ENCODE data around the gene C4orf54. TPM values are rescaled to one million over a fixed set of nuclear protein-coding genes. Genes with fewer than 3 reads are reported as not detected.
A peak's percentile ranks its signal among the peaks of the same experiment; 100 is the strongest.

Gene C4orf54
- total RNA-seq, 4 donors from 2014 or later, result under 0.01 to 3.6 (median 0.60) TPM

DNA sequence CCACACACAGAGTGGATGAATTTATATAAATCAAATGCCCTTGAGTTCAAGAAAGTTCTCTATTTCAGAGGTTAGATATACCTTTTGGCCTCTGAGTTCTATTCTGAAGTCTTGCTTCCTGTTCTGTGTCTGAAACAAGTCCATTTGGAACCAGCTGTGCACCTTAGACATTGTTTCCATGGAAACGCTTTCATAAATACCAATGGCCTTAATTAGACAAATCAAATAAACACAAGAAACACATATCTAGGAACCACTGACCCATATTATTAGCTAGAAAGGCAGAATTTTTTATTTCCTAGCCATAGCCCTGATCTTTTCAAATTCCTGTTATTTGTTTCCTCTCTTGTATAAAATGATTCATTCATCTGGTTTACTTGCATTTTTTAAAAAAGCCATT is 8.4 kb upstream of the C4orf54 start:
- Histone ChIP-seq H3K4me3 (no peak overlapping the region), H3K27ac (no peak overlapping the region), H3K36me3 (no peaks in the 10 kb centered on the region), H3K4me1 (peaks cover 0 to 32% (median 0%) of the 10 kb centered on the region in 3 donors), H3K9me3 (no peaks in the 10 kb centered on the region), H3K27me3 (no peaks in the 10 kb centered on the region)
- ATAC-seq, result no peak
- TF ChIP-seq POLR2AphosphoS5 (IDR thresholded peaks at IDR 0.05) (no peak), EP300 (IDR thresholded peaks at IDR 0.05) (no peak), POLR2A (IDR thresholded peaks at IDR 0.05) (no peak)
- TF ChIP-seq, protein P1, sequence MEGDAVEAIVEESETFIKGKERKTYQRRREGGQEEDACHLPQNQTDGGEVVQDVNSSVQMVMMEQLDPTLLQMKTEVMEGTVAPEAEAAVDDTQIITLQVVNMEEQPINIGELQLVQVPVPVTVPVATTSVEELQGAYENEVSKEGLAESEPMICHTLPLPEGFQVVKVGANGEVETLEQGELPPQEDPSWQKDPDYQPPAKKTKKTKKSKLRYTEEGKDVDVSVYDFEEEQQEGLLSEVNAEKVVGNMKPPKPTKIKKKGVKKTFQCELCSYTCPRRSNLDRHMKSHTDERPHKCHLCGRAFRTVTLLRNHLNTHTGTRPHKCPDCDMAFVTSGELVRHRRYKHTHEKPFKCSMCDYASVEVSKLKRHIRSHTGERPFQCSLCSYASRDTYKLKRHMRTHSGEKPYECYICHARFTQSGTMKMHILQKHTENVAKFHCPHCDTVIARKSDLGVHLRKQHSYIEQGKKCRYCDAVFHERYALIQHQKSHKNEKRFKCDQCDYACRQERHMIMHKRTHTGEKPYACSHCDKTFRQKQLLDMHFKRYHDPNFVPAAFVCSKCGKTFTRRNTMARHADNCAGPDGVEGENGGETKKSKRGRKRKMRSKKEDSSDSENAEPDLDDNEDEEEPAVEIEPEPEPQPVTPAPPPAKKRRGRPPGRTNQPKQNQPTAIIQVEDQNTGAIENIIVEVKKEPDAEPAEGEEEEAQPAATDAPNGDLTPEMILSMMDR (IDR thresholded peaks at IDR 0.05), result no peak
- WGBS, 2 donors (ENCODE audit: low coverage in 1 of 2), result 42 to 53% methylated on average over 1 of the region's 1 CpG

DNA sequence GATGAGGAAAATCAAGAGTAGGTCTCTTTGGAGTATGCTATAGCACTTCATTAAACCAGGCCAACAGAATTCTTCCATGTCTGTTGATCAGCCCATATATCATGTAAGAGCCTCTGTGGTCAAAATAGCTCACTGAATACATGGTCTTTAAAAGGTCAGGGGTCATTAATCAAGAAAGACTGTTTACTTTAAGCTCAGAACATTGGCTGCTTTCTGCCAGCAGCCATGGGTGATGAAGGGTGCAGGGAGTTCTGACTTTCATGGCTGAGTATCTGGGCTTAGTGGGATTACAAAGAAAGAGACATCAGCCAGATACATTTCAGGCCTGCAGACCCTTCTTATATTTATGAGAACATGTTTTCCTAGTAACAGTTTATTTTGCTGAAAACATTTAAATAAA is 7.1 kb upstream of the C4orf54 start:
- Histone ChIP-seq H3K27ac (peak overlapping the region in 1 of 4 donors; percentile 24), H3K36me3 (no peaks in the 10 kb centered on the region), H3K9me3 (no peaks in the 10 kb centered on the region), H3K27me3 (no peaks in the 10 kb centered on the region), H3K4me1 (peaks cover 0 to 27% (median 0%) of the 10 kb centered on the region in 3 donors), H3K4me3 (no peak overlapping the region)
- TF ChIP-seq POLR2A (IDR thresholded peaks at IDR 0.05) (no peak), POLR2AphosphoS5 (IDR thresholded peaks at IDR 0.05) (peak; percentile 33)
- no peak for ATAC-seq

GRCh38 chr4:99661907-99662306 is 4.3 kb upstream of the C4orf54 start:
- no peak for TF ChIP-seq POLR2A (IDR thresholded peaks at IDR 0.05)
- no peak for TF ChIP-seq EP300 (IDR thresholded peaks at IDR 0.05)
- no peak for TF ChIP-seq POLR2AphosphoS5 (IDR thresholded peaks at IDR 0.05)
- TF ChIP-seq, protein P1 (IDR thresholded peaks at IDR 0.05), result no peak
- Histone ChIP-seq H3K27me3 (no peaks in the 10 kb centered on the region), H3K9me3 (no peaks in the 10 kb centered on the region), H3K27ac (no peak overlapping the region), H3K4me1 (peaks cover 0 to 42% (median 0%) of the 10 kb centered on the region in 3 donors), H3K4me3 (no peak overlapping the region), H3K36me3 (no peaks in the 10 kb centered on the region)
- ATAC-seq, result no peak
- 83 to 86% methylated on average over 5 of the region's 5 CpGs for WGBS, 2 donors (ENCODE audit: low coverage in 1 of 2)

GRCh38 chr4:99658666-99659065 is 1.0 kb upstream of the C4orf54 start:
- no peaks in the 10 kb centered on the region for H3K9me3 ChIP-seq
- no peak for ATAC-seq
- H3K4me1 ChIP-seq, result peaks cover 0 to 41% (median 0%) of the 10 kb centered on the region in 3 donors
- H3K36me3 ChIP-seq, result no peaks in the 10 kb centered on the region
- TF ChIP-seq POLR2A (IDR thresholded peaks at IDR 0.05) (no peak), POLR2AphosphoS5 (IDR thresholded peaks at IDR 0.05) (no peak), EP300 (IDR thresholded peaks at IDR 0.05) (no peak)
- TF ChIP-seq, protein P1 (IDR thresholded peaks at IDR 0.05), result no peak
- no peak overlapping the region for H3K4me3 ChIP-seq
- peak overlapping the region in 3 of 4 donors; percentile 47 to 74 (median 59) for H3K27ac ChIP-seq
- WGBS, 2 donors (ENCODE audit: low coverage in 1 of 2), result 72 to 81% methylated on average over 4 of the region's 4 CpGs
- no peaks in the 10 kb centered on the region for H3K27me3 ChIP-seq

- peak overlapping the region in 3 of 4 donors; percentile 49 to 74 (median 59) for H3K27ac ChIP-seq
- TF ChIP-seq EP300 (IDR thresholded peaks at IDR 0.05) (no peak), POLR2AphosphoS5 (IDR thresholded peaks at IDR 0.05) (peak; percentile 37)
- H3K36me3 ChIP-seq, result no peaks in the 10 kb centered on the region
- no peaks in the 10 kb centered on the region for H3K9me3 ChIP-seq
- 17 to 39% methylated on average over 7 to 9 of the region's 9 CpGs for WGBS, 2 donors (ENCODE audit: low coverage in 1 of 2)
- H3K4me3 ChIP-seq, result no peak overlapping the region
- H3K27me3 ChIP-seq, result no peaks in the 10 kb centered on the region
- ATAC-seq, result peak; percentile 21
- H3K4me1 ChIP-seq, result peaks cover 0 to 41% (median 0%) of the 10 kb centered on the region in 3 donors
Measured at GRCh38 chr4:99655308-99656081, 2.1 kb downstream of the C4orf54 start.

DNA sequence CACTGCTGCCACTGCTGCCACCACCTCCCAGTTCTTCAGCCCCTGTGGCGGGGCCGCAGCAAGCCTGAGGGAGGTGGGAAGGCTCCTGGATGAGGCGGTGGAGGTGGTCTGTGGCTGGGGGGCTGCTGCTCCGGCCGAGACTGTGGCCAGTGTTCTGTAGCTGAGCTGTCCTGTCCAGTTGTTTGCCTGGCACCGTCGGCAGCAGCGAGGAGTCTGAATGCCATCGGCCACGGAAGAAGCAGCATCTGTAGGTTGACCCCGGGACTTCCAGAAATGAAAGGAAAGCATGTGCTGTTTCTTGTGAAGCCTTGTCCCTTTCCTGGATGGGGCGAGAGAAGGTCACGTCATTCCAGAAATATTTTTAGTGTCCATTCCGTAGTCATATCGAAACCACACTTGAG is 3.3 kb downstream of the C4orf54 start:
- Histone ChIP-seq H3K36me3 (no peaks in the 10 kb centered on the region), H3K27me3 (no peaks in the 10 kb centered on the region), H3K9me3 (no peaks in the 10 kb centered on the region), H3K4me1 (peaks cover 0 to 41% (median 0%) of the 10 kb centered on the region in 3 donors), H3K4me3 (no peak overlapping the region), H3K27ac (peak overlapping the region in 1 of 4 donors; percentile 17)
- ATAC-seq, result no peak
- no peak for TF ChIP-seq POLR2AphosphoS5 (IDR thresholded peaks at IDR 0.05)
- 61 to 80% methylated on average over 2 to 5 of the region's 15 CpGs for WGBS, 2 donors (ENCODE audit: low coverage in 1 of 2)
